GM12892 (cell line): ENCODE data around the gene DHCR24.

Experiments
- POLR2AphosphoS5 ChIP-seq: IDR thresholded peaks from 2 replicates; pipeline ENCODE4 v1.6.1; 2011; ENCODE audit warnings: low read depth, low read length, control low read depth
- TAF1 ChIP-seq: IDR thresholded peaks from 2 replicates; pipeline ENCODE4 v1.6.1; 2011; ENCODE audit warnings: low read depth, mild to moderate bottlenecking, control low read depth, low read length, borderline replicate concordance

GRCh38 chr1:54871275-54872035, 15.5 kb downstream of the DHCR24 start:
- TF ChIP-seq TAF1 (no peak), POLR2AphosphoS5 (no peak)
